Measurements from ENCODE around the gene KRT8.

Gene KRT8

GRCh38 chr12:52847335-52848102 is 57.4 kb downstream of the KRT8 start:
- DNase-seq (ENCODE audit: low spot score): no peak

Data from hepatic stellate cell (primary cell).